Right lobe of liver (tissue), 4 donors: ENCODE results near the gene PLAC1.

ENCODE experiments used
- POLR2A ChIP-seq: fragments of 450-650 bp; IDR thresholded peaks from one replicate; pipeline ENCODE4 v1.6.1; 2017; ENCODE audit warnings: antibody characterized with exemption, mild to moderate bottlenecking
- TF ChIP-seq, protein P1 (sequence below), 4 donors: fragments of 200-600 bp in 3 of 4; fragments of 450-650 bp in 1 of 4; IDR thresholded peaks; one replicate each; pipeline versions ENCODE4 v1.5.1 to v1.8.0; 2016 to 2022; ENCODE audit warnings: antibody characterized with exemption in 4 of 4, mild to moderate bottlenecking in 2 of 4
- donor health status: DM: no; HTN: no; CAD: no.
- donor health status: DM: no; HTN: no; CAD: no.
- donor health status: DM: no; HTN: yes; CAD: no.

DNA sequence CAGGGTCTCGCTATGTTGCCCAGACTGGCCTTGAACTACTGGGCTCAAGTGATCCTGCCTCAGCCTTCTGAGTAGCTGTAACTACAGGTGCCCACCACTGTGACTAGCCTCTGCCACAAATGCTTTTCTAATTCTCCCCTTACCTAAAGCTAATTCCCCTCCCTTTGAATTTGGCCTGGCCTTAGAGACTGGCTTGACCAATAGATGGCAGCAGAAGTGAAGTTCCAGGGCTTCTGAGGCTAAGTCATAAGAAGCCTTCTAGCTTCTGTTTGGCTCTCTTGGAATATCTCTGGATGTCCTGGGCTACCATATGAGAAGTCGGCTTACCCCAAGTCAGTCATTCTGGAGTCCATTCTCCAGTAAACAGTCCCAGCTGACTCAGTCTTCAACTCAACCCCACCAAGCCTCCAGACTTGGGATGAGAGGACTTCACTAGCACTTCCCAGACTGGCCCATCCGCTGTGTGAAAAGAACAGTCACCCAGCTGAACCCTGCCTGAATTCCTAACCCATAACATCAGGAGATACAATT is 137.3 kb downstream of the PLAC1 start:
- TF ChIP-seq, protein P1, sequence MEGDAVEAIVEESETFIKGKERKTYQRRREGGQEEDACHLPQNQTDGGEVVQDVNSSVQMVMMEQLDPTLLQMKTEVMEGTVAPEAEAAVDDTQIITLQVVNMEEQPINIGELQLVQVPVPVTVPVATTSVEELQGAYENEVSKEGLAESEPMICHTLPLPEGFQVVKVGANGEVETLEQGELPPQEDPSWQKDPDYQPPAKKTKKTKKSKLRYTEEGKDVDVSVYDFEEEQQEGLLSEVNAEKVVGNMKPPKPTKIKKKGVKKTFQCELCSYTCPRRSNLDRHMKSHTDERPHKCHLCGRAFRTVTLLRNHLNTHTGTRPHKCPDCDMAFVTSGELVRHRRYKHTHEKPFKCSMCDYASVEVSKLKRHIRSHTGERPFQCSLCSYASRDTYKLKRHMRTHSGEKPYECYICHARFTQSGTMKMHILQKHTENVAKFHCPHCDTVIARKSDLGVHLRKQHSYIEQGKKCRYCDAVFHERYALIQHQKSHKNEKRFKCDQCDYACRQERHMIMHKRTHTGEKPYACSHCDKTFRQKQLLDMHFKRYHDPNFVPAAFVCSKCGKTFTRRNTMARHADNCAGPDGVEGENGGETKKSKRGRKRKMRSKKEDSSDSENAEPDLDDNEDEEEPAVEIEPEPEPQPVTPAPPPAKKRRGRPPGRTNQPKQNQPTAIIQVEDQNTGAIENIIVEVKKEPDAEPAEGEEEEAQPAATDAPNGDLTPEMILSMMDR (IDR thresholded peaks at IDR 0.05), result peak in 3 of 4 donors; percentile 53 to 60 (median 53)
- TF ChIP-seq POLR2A, result no peak
